Measurements from ENCODE around the gene LMO3.

GRCh38 chr12:16555630-16556029 is 50.3 kb downstream of the LMO3 start:
- no peak for TF ChIP-seq BHLHE40 (IDR thresholded peaks at IDR 0.05; ENCODE audit: borderline replicate concordance)
- no peak for TF ChIP-seq FOXK2 (IDR thresholded peaks at IDR 0.05)
- no peak for TF ChIP-seq FOXM1 (IDR thresholded peaks at IDR 0.05; ENCODE audit: borderline replicate concordance)
- TF ChIP-seq SP1 (IDR thresholded peaks at IDR 0.05), result no peak
- no peak for TF ChIP-seq HDGF (IDR thresholded peaks at IDR 0.05; ENCODE audit: borderline replicate concordance)
